Ovary (tissue), 3 donors: Measurements from ENCODE around the gene SLC1A3.

Experiments
- POLR2A ChIP-seq: fragments of 450-650 bp; IDR thresholded peaks from one replicate; pipeline ENCODE4 v1.6.1; 2017; ENCODE audit warnings: antibody characterized with exemption, mild to moderate bottlenecking, moderate library complexity
- TF ChIP-seq, protein P1 (sequence below), 3 donors: fragments of 450-650 bp in 2 of 3; fragments of 200-600 bp in 1 of 3; IDR thresholded peaks; one replicate each; pipeline versions ENCODE4 v1.5.1 to v1.8.0; 2016 to 2022; ENCODE audit warnings: antibody characterized with exemption in 3 of 3, mild to moderate bottlenecking in 1 of 3
- donor health status: DM: no; HTN: no; CAD: no.

DNA sequence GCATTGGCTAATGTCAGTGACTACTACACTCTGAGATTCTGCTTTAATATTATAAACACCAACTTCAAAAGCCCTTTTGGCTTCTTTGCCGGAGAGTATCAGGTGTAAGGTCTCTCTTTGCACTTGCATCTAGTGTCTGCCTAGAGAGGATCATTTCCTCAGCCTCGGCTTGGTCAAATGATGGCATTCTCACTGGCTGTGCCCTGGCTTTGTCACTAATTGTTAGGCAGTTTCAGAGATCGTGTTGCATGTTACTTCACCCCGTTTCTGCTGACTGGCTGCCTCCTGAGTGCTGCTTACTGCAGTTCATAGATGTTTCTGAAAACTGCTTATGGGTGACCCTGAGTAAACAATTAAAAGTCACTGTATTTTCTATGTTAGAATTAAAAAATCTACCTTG, 48.8 kb downstream of the SLC1A3 start:
- TF ChIP-seq, protein P1, sequence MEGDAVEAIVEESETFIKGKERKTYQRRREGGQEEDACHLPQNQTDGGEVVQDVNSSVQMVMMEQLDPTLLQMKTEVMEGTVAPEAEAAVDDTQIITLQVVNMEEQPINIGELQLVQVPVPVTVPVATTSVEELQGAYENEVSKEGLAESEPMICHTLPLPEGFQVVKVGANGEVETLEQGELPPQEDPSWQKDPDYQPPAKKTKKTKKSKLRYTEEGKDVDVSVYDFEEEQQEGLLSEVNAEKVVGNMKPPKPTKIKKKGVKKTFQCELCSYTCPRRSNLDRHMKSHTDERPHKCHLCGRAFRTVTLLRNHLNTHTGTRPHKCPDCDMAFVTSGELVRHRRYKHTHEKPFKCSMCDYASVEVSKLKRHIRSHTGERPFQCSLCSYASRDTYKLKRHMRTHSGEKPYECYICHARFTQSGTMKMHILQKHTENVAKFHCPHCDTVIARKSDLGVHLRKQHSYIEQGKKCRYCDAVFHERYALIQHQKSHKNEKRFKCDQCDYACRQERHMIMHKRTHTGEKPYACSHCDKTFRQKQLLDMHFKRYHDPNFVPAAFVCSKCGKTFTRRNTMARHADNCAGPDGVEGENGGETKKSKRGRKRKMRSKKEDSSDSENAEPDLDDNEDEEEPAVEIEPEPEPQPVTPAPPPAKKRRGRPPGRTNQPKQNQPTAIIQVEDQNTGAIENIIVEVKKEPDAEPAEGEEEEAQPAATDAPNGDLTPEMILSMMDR (IDR thresholded peaks at IDR 0.05): no peak
- no peak for TF ChIP-seq POLR2A
